Bone marrow (tissue), 2 donors: ENCODE results near the gene AGL.
A peak's percentile ranks its signal among the peaks of the same experiment; 100 is the strongest.
"Not testable (repeated sequence)": the region's sequence is repeated elsewhere in the genome, so short reads cannot be mapped to it uniquely, and the experiment has no call there.

ENCODE experiments used
- DNase-seq, 2 donors: peaks; one replicate each; lab custom pipeline; 2025; lab: John Stamatoyannopoulos, UW

AGL gene

DNA sequence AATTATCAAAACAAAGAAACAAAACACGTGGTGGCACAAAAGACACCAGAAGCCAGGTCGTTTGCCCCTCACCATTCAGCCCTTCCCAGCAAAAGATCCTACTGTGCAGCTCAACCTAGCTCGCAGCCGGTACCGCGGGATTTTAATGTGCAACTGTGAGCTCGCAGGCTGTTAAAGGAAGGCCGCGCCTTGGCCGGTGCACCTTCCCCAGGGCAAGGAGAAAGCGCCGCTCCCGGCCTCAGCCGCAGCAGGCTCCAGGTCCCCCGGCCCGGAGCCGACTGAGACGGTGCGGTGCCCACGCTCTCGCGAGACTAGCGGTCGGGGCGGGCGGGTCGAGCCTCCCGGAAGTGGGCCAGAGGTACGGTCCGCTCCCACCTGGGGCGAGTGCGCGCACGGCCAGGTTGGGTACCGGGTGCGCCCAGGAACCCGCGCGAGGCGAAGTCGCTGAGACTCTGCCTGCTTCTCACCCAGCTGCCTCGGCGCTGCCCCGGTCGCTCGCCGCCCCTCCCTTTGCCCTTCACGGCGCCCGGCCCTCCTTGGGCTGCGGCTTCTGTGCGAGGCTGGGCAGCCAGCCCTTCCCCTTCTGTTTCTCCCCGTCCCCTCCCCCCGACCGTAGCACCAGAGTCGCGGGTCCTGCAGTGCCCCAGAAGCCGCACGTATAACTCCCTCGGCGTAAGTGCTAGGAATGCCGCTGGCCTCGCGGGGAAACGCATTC lies at the start of gene AGL:
Gene AGL (plus strand): TSS at position 618 of the 715 bp plus-strand sequence. CDS start 682 bp downstream, outside the sequence.
- DNase-seq, result peak; percentile 60 to 68

DNA sequence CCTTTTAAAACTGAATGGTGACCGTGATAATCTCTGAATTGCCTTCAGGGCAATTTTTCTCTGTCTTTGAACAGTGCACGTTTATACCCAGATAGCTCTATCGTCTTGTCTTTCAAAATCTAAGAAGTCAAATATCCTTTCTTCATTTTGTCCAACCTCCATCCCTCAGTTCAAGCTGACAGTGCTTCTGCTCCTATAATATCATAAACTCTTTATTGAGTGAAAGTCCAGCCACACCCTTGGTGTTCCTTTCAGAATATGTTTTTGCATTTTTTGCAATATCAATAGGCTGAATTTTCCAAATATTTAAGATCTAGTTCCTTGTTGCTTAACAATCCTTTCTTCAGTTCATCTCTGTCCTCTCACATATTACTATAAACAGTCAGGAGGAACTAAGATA lies 48.6 kb upstream of the AGL start:
- DNase-seq, result no peak

DNA sequence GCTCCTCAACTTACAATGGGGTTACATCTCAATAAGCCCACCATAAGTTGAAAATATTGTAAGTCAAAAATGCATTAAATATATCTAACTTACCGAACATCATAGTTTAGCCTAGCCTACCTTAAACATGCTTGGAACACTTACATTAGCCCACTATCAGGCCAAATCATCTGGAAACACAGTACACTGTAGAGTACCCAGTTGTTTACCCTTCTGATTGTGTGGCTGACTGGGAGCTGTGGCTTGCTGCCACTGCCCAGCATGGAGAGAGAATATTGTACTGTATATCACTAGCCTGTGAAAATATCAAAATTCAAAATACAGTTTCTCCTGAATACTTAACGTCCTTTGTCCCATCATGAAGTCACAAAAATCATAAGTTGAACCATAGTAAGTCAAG lies 43.3 kb upstream of the AGL start:
- DNase-seq, result no peak

DNA sequence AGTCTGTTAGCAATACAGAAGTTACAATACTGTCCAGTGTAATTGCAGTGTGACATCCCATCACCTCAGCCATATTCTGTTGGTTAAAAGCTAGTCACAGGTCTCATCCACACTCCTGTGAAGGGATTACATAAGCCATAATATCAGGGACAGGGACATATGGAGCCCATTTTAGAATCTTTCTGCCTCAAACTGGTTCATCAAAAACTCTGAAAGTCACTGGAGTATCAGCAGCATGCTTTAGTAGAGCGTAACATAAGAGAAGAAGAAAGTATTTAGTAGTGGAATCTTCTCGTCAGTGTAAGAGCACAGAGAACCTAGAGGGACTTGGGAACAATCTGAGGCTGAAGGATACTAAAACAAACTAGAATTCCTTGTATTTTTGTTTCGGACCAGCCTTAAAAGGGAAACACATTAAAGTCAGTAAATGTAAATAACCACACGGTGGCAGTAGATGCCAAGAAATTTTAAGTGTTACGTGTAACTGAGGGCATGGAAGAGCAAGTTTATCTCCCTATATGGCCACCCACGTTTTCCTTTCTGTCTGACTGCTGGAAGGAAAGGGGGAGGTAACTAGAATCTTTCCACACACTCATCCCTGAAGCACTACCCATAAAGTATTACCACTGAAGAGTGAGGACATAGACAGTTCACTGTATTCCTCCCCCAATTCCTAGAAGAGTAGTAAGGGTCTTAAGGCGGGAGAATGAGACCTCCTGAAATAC lies 41.6 kb upstream of the AGL start:
- peak in 1 of 2 donors; percentile 79 for DNase-seq

DNA sequence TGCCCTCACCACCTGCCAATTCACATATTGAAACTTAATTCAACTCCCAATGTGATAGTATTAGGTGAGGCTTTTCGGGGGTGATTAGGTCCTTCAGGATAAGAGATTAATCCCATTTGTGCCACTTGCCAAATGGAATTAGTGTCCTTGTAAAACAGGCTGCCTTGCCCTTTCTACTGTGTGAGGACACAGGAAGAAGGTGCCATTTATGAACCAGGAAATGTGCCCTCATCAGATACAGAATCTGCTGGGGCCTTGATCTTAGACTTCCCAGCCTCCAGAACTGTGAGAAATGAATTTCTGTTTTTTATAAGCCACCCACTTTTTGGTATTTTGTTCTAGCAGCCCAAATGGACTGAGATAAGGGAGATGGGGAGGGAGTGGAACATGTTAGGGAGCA lies 39.1 kb upstream of the AGL start:
- DNase-seq, result no peak

DNA sequence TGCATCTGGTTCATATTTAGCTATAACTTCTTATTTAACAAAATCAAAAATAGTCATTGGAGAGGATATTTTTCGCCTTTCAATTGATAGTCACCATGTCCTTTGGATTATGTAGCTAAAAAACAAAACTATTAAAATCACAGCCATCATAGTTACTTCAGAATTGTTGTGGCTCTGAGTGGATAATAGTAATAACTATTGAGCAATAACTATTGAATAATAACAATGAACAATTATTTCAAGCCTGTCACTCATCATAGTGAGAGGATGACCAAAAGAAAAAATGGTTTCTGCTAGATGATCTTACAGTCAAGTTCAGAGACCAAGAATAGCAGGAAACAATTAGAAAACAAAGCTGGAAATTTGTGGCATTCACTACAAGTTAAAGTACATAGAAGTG lies 38.4 kb upstream of the AGL start:
- DNase-seq, result no peak

DNA sequence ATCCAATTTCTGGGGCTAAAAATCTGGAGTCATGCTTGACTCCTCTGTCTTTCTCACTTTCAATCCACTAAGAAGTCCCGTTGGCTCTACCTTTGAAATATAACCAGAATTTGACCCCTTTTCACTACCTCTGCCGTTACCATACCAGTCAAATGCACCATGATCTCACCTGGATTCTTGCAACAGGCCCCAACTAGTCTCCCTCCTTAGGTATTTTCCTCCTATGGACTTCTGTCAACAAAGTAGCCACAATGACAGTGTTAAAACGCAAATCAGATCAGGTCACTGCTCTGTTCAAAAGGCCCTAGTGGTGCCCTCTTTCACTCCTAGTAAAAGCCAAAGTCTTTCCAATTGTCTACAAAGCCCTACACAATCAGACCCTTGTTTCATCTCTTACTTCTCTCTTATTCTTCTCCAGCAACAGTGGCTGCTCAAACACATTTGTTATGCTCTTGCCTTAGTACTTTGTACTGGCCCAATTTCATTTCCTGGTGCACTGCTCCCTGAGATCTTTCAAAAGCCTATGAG lies 35.7 kb upstream of the AGL start:
- no peak for DNase-seq

DNA sequence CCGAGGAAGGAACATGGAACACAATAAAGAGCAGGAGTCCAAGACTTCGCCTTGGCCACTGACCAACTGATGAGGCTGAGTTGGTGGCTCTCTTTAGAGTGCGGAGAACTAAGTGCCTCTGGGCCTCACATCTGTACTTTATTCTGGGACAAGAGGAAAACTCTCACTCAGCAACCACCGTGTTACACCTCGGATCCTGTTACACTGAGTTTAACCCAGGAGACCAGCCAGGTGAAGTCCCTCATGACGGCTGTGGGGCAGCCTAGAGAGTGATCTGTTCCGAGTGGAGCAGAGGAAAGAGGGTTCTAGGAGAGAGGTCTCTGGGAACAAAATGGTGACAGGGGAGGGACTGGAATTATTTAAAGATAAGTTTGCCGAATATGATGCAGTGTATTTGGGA lies 33.5 kb upstream of the AGL start:
- no peak for DNase-seq

DNA sequence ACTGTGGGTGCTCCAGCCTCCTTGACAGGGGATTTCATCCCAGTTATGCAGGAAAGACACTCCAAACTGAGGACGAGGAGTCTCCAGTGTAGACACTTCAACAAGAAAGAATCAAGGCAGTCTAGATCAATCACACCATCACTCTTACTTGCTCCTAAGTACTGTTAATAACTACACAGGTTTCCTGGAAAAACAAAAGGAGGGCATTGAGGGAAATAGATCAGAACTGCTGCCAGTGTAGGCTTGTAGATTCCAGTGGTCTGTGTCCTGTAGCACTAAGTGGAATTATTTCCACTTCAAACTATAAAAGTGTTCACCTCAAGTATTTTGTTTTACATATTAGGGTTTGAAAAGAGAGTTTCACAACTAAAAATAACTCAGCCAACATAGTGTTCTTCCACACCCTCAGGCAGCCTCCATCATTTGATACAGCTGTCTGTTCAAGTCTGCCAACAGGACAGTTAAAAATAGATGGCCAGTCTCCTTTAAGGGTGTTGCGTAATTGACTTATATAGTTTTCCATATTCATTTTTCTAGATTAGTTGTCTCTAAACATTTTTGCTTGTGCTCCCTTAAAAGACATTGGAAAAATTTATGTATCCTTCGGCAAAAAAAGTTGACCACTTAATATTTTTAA lies 32.0 kb upstream of the AGL start:
- DNase-seq, result no peak

DNA sequence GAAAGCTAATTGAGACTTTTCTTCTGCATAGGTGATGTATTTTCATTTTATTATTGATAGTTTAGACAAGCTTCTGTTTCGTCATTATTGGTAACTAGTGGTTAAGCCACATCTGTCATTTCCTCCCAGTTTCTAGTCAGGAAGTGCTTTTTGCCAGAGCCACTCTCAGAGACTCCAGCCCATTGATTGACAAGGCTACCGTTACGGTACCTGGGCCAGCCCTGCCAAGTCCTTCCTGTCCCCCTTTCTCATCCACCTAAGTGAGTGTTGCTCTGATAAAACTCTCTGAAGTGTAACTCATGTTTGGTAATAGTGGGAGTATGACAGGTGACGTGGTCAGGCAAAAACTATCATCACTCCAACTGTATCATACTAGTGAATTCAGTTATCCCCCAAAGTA lies 29.6 kb upstream of the AGL start:
- DNase-seq, result no peak

DNA sequence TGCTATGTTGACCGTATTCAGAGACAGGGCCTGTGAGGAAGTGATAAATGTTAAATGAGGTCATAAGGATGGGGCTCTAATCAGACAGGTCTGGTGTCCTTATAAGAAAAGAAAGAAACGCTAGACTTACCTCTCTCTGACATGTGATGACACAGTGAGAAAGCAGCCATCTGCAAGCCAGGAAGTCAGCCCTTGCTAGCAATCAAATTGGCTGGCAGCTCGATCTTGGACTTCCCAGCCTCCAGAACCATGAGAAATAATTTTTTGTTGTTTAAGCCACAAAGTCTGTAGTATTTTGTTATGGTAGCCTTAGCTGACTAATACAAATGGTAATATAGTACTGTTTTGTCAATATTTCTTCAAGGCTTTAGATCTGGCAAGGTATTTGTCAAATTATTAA lies 25.1 kb upstream of the AGL start:
- no peak for DNase-seq

DNA sequence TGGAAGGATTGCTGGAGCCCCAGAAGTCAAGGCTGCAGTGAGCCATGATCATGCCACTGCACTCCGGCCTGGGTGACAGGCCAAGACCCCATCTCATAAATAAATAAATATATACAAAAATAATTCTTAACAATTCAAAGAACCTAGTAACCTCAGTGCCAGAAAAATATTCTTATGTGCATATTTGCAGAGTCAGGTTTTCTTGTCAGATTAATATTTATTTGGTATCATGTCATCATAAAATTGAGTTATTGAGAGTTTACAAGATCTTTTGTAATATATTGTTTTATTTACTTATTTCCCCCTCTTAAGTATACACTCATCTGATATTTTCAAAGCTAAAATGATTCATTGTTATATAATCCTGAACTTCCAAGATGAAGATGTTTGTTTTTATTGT lies 24.5 kb upstream of the AGL start:
- no peak for DNase-seq

DNA sequence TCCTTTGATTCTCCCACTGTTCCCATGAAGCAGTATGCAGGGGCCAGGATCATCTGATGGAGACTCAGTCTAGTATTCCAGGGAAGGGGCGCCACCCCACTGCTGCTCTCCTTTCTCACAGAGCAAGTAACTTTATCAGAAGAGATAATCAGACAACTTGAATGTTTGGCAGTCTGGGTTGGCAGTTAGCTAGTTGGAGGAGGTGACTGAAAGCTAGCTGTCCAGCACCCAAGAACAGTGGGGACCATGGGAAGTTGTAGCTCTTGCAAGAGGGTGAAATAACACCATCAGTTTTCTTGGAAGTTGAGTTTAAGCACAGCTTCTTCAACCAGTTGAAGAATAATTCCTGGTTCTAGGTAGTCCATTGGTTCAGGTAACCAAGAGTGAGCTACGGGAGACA lies 22.2 kb upstream of the AGL start:
- no peak for DNase-seq

DNA sequence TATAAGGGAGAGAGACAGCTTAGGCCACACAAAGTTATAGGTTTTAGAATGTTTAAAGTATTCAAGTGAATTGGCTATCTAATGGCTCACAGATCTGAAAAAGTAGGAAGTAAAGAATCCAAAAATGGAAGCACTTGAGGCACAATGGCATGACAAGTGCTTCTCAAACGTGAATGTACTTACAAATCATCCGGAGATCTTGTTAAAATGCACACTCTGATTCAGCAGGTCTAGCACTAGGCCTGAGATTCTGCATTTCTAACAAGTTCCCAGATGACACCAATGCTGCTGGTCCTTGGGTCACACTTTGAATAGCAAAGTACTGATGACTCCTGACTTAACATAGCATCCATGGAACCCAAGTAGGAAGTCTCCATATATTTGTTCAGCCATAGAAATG lies 20.9 kb upstream of the AGL start:
- no peak for DNase-seq

DNA sequence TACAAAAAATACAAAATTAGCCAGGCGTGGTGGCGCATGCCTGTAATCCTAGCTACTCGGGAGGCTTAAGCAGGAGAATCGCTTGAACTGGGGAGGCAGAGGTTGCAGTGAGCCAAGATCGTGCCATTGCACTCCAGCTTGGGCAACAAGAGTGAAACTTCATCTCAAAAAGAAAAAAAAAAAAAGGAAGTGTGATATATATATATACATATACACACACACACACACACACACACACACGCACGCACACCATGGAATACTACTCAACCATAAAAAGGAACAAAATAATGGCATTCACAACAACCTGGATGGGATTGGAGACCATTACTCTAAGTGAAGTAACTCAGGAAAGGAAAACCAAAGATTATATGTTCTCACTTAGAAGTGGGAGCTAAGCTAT lies 16.2 kb upstream of the AGL start:
- not testable (repeated sequence) for DNase-seq

DNA sequence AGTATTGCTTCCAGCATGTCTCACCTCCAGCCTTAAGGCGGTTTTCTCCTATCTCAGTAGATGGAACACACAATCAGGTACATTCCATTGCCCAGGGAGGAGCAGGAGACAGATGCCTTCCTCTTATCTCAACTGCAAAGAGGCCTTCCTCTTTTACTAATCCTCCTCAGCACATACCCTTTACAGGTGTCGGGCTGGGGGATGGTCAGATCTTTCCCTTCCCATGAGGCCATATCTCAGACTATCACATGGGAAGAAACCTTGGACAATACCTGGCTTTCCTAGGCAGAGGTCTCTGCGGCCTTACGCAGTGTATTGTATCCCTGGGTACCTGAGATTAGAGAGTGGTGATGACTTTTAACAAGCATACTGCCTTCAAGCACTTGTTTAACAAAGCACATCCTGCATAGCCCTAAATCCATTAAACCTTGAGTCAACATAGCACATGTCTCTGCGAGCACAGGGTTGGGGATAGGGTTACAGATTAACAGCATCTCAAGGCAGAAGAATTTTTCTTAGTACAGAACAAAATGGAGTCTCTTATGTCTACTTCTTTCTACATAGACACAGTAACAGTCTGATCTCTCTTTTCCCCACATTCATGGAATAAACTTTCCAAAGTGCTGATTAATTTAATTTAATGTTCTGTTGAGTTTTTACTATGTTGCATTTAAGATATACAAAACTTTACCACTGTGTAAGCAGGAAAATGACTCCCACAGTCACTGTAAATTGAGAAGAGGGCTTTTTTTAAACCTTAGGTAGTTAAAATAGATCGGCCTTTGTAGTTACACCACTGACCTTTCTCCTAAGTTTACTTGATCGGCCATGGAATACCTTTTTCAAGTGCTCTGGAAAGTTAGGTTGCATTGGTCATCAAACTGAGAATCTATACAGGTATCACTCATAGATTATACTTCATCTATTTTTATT lies 13.7 kb upstream of the AGL start:
- DNase-seq, result not testable (repeated sequence)

DNA sequence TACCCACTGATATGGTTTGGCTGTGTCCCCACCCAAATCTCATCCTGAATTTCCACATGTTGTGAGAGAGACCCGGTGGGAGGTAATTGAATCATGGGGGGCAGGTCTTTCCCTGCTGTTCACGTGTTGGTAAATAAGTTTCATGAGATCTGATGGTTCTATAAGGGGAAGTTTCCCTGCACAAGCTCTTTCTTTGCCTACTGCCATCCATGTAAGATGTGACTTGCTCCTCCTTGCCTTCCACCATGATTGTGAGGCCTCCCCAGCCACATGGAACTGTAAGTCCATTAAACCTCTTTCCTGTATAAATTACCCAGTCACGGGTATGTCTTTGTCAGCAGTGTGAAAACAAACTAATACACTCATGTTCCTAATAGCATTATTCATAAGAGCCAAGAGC lies 9.8 kb upstream of the AGL start:
- not testable (repeated sequence) for DNase-seq

DNA sequence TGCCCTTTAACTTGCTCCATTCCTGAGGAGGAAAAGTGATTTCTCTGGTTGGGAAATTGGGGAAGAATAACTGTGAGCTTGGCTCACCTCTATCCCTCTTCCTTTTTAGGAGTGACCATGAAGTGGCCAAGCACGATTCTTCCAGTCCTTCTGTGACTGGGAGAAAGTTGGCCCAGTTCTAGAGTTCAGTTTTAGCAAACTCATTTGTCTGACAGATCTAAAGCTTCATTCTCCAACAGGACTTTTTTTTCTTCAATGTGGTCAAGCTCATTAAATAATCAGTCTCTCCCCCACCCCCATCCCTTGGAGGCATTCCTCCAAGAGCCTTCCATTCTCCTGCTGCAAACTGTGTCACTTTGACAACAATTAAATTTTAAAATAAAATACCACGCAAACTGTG lies 6.4 kb upstream of the AGL start:
- no peak for DNase-seq

DNA sequence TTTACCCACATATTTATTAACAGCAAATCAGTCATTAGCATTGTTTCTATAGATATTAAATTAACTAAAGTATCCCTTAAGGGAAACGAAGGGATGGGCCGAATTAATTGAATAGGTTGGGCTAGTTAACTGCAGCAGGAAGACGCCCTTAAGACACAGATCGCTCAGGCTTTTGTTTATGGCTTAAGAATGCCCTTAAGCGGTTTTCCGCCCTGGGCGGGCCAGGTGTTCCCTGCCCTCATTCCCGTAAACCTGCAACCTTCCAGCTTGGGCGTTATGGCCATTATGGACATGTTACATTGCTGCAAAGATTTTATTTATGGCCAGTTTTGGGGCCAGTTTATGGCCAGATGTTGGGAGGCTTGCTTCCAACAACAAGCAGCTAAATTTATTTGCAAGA lies 5.0 kb upstream of the AGL start:
- DNase-seq, result not testable (repeated sequence)

DNA sequence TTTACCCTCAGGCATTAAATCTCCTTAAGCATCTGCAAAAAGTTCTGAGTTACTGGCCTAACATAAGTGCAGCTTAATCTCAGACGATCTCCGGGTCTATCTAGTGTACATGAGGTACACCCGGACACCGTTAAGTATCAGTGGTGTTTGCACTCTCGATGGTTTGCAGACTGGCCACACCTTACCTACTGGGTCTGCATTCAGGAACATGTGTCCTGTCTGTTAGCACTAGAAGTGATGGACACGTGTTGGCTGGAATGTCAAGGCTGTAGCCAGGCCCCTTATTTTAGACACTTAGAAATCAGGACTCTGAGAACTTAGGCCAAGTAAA lies 783 bp upstream of the AGL start:
- DNase-seq, result no peak

DNA sequence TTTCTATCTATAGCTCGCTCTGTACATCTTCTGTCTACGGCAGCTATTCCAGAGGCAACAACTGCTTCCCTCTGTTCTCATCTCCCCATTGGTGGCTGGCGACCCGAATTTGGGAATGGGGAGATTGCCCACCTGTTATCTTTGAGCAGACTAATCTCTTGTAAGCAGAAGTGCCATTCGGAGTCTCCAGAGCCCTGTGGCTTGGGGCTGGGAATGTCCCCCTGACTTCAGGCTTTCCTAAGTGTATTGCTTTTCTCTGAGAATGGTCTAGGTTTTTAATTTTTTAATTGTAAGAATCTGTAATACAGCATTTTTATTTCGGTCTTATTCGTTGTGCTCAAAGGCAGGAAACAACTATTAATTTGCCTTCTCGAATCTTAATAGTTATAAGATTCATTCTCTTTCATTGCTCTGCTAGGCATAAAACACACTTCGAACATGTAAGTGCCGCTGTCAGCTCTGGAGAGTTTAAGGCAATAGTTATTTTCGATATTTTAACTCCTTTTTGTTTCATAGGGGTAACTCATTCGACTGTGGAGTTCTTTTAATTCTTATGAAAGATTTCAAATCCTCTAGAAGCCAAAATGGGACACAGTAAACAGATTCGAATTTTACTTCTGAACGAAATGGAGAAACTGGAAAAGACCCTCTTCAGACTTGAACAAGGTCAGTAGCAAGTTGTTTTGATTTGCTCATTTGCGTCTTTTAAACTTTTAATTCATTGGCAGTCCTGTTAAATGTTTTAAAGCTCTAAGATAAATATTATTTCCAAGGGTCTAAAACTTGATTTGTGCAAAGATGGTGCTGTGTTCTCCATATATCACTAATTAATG lies 514 bp downstream of the AGL start:
- no peak for DNase-seq
